Liver (tissue), 9 donors: Measurements from ENCODE around the gene CYBA. TPM values are rescaled to one million over a fixed set of nuclear protein-coding genes. Genes with fewer than 3 reads are reported as not detected.

Source experiments
- DNase-seq: peaks from one replicate; pipeline ENCODE4 v3.0.0-alpha.2; 2017; ENCODE audit warnings: low spot score
- H3K27ac ChIP-seq, 2 donors: one replicate each; pipeline ENCODE4 v1.7.0; 2013; ENCODE audit warnings: inconsistent platforms in 2 of 2, low read length in 2 of 2, control low read depth in 1 of 2, low read depth in 1 of 2, mild to moderate bottlenecking in 1 of 2
- H3K27me3 ChIP-seq, 4 donors: one replicate each; pipeline versions ENCODE4 v1.6.1 to v1.7.0; 2013; ENCODE audit warnings: low read length in 3 of 4, inconsistent platforms in 1 of 4, mild to moderate bottlenecking in 1 of 4, moderate library complexity in 1 of 4; ENCODE audit not compliant: control insufficient read depth in 4 of 4, insufficient read depth in 4 of 4
- H3K36me3 ChIP-seq, 4 donors: one replicate each; pipeline versions ENCODE4 v1.6.1 to v1.7.0; 2013; ENCODE audit warnings: low read length in 3 of 4, mild to moderate bottlenecking in 3 of 4, low read depth in 1 of 4, moderate library complexity in 1 of 4; ENCODE audit not compliant: control insufficient read depth in 4 of 4, insufficient read depth in 3 of 4
- H3K4me1 ChIP-seq, 4 donors: one replicate each; pipeline versions ENCODE4 v1.6.1 to v1.7.0; 2013; ENCODE audit warnings: low read length in 3 of 4, mild to moderate bottlenecking in 3 of 4, moderate library complexity in 1 of 4; ENCODE audit not compliant: control insufficient read depth in 4 of 4, insufficient read depth in 4 of 4
- H3K4me3 ChIP-seq, 3 donors: one replicate each; pipeline versions ENCODE4 v1.6.1 to v1.7.0; 2013; ENCODE audit warnings: low read length in 3 of 3, control low read depth in 1 of 3, low read depth in 1 of 3, mild to moderate bottlenecking in 1 of 3
- H3K9ac ChIP-seq, 2 donors: one replicate each; pipeline ENCODE4 v1.7.0; 2013; ENCODE audit warnings: low read length in 2 of 2, mild to moderate bottlenecking in 2 of 2, moderate library complexity in 2 of 2, control low read depth in 1 of 2, low read depth in 1 of 2
- H3K9me3 ChIP-seq, 4 donors: one replicate each; pipeline versions ENCODE4 v1.6.1 to v1.7.0; 2013; ENCODE audit warnings: low read length in 3 of 4; ENCODE audit not compliant: control insufficient read depth in 4 of 4
- CTCF ChIP-seq: fragments of 150-350 bp; IDR thresholded peaks from 2 replicates; pipeline ENCODE4 v1.5.1; 2017; ENCODE audit warnings: improper control_type of control experiment, low read depth, low read length; ENCODE audit not compliant: missing input control
- EGR1 ChIP-seq, 2 donors: IDR thresholded peaks; 2 replicates each; pipeline ENCODE4 v1.6.1; 2016 to 2018; ENCODE audit warnings: antibody characterized with exemption in 2 of 2, low read depth in 2 of 2
- GABPA ChIP-seq, 2 donors: IDR thresholded peaks in 1 of 2; conservative IDR thresholded peaks in 1 of 2; 2 replicates each; pipeline ENCODE4 v1.6.1; 2016; ENCODE audit warnings: antibody characterized with exemption in 2 of 2, mild to moderate bottlenecking in 1 of 2, moderate library complexity in 1 of 2
- HNF4A ChIP-seq, 2 donors: conservative IDR thresholded peaks; 2 replicates each; pipeline ENCODE4 v1.6.1; 2016; ENCODE audit warnings: antibody characterized with exemption in 2 of 2, mild to moderate bottlenecking in 2 of 2
- HNF4G ChIP-seq: IDR thresholded peaks from 2 replicates; pipeline ENCODE4 v1.6.1; 2016; ENCODE audit warnings: antibody characterized with exemption
- JUND ChIP-seq, 2 donors: IDR thresholded peaks; 2 replicates each; pipeline ENCODE4 v1.6.1; 2016; ENCODE audit warnings: antibody characterized with exemption in 2 of 2
- MAX ChIP-seq: IDR thresholded peaks from 2 replicates; pipeline ENCODE4 v1.6.1; 2016; ENCODE audit warnings: antibody characterized with exemption
- RXRA ChIP-seq, 2 donors: IDR thresholded peaks; 2 replicates each; pipeline ENCODE4 v1.6.1; 2017 to 2018; ENCODE audit warnings: antibody characterized with exemption in 2 of 2, mild to moderate bottlenecking in 1 of 2
- SP1 ChIP-seq: IDR thresholded peaks from 2 replicates; pipeline ENCODE4 v1.6.1; 2018; ENCODE audit warnings: antibody characterized with exemption, mild to moderate bottlenecking
- WGBS: extraction: QIAGEN DNeasy Blood & Tissue Kit; methylation state at CpG from one replicate; pipeline ENCODE4 v1.1.7; 2013; 5-methylcytosine and 5-hydroxymethylcytosine counted together
- polyA plus RNA-seq, 2 donors: library from polyadenylated mRNA; stranded (reverse) in 1 of 2; unstranded in 1 of 2; fragments of 200-250 nt in 1 of 2; fragments of >200 nt in 1 of 2; fragmentation: Nextera tagmentation in 1 of 2; extraction: Ambion mirVana in 1 of 2; gene quantifications; one replicate each; pipeline versions ENCODE4 v1.2.1 to v1.2.3, GENCODE V29; 2013 to 2015
- total RNA-seq, 2 donors: library from RNA; depleted of rRNA; stranded (reverse); fragments of >200 nt; gene quantifications; one replicate each; pipeline ENCODE4 v1.2.3, GENCODE V29; 2014
- donor health status: healthy.
- donor health status: healthy.
- donor health status: healthy.
- donor health status: healthy.
- donor health status: healthy.

The CYBA gene
- total and polyA plus RNA-seq, 4 donors, result 39.0 to 217 (median 52.6) TPM

- TF ChIP-seq CTCF (no peak), SP1 (peak; percentile 35)
Observed at GRCh38 chr16:88616320-88616719, 34.5 kb downstream of the CYBA start (continued).

- no peak for DNase-seq
- no peak overlapping the region for H3K9ac ChIP-seq
- peaks cover 0 to 24% (median 8%) of the 10 kb centered on the region in 4 donors for H3K36me3 ChIP-seq
- WGBS, result 93% methylated on average over 19 of the region's 19 CpGs
- H3K9me3 ChIP-seq, result no peaks in the 10 kb centered on the region
- H3K4me1 ChIP-seq, result peaks cover 18 to 47% (median 38%) of the 10 kb centered on the region in 4 donors
- H3K27ac ChIP-seq, result no peak overlapping the region
- H3K4me3 ChIP-seq, result no peak overlapping the region
- no peak for TF ChIP-seq RXRA (IDR thresholded peaks at IDR 0.05)
- no peak for TF ChIP-seq MAX
- TF ChIP-seq CTCF, result no peak
- TF ChIP-seq EGR1 (IDR thresholded peaks at IDR 0.05; ENCODE audit: low read depth in 2 of 2), result no peak
- no peak for TF ChIP-seq JUND (IDR thresholded peaks at IDR 0.05)
- no peak for TF ChIP-seq HNF4G
- TF ChIP-seq SP1, result no peak
- TF ChIP-seq GABPA (IDR thresholded peaks at IDR 0.05 in 1 of 2, conservative IDR thresholded peaks at IDR 0.05 in 1 of 2), result no peak
- no peaks in the 10 kb centered on the region for H3K27me3 ChIP-seq
Observed at GRCh38 chr16:88614818-88615580, 35.9 kb downstream of the CYBA start.

DNA sequence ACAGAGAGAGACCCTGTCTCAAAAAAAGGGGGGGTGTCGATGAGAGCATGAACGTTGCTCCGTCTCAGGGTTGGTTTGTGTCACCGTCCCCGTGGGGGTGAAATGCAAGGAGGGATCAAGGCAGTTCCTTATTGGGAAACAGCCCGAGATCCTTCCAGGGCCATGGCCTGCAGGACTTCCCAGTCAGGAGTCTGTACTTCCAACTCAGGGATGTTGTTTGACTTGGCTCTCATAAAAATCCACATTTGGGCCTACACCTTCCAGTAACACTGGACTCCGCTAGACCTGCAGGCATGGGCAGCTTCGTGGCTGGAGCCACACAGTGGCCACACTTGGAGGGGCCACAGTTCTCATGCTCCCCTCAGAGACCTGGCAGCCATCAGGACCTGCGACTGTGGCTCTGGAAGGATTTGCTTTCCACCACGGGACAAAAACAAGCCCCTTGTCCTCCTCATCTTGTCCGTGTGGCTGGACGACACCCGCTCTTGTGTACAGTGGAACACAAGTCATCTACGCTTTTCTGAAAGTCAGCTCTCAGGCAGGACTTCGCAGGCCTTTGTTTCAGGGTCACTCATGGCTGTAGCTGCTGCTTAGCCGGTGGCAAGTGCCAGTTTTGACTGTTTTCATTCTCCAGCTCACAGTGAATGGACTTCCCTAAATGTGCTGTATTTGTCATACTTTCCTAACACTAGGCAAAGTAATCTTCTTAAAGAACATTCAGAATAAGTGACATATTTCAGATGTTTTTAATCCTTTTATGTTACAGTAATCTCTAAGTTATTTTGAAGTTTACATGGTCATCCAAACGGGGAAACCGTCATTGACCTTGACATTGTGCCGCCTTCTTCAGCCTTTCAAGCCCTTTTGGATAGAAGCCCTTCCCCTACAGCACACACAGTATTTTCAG is 36.7 kb downstream of the CYBA start:
- 90% methylated on average over 19 of the region's 19 CpGs for WGBS
- Histone ChIP-seq H3K4me1 (peaks cover 18 to 41% (median 36%) of the 10 kb centered on the region in 4 donors), H3K9ac (no peak overlapping the region), H3K4me3 (no peak overlapping the region), H3K9me3 (no peaks in the 10 kb centered on the region), H3K27me3 (no peaks in the 10 kb centered on the region), H3K27ac (no peak overlapping the region), H3K36me3 (peaks cover 2 to 28% (median 9%) of the 10 kb centered on the region in 4 donors)
- TF ChIP-seq JUND (IDR thresholded peaks at IDR 0.05), result no peak
- TF ChIP-seq HNF4G, result no peak
- no peak for TF ChIP-seq GABPA (IDR thresholded peaks at IDR 0.05 in 1 of 2, conservative IDR thresholded peaks at IDR 0.05 in 1 of 2)
- TF ChIP-seq SP1, result no peak
- no peak for TF ChIP-seq HNF4A (conservative IDR thresholded peaks at IDR 0.05)
- no peak for TF ChIP-seq MAX
- no peak for TF ChIP-seq RXRA (IDR thresholded peaks at IDR 0.05)
- TF ChIP-seq EGR1 (IDR thresholded peaks at IDR 0.05; ENCODE audit: low read depth in 2 of 2), result no peak
- TF ChIP-seq CTCF, result no peak
- no peak for DNase-seq
